GM21825 (cell line): ENCODE results near the gene ACTRT2.

Experiments
- ATAC-seq: cut with Tn5 transposase; IDR thresholded peaks from one replicate; pipeline ENCODE4 v1.9.1; 2021; ENCODE audit warnings: mild to moderate bottlenecking, moderate library complexity; ENCODE audit not compliant: unreplicated experiment

Gene ACTRT2

DNA sequence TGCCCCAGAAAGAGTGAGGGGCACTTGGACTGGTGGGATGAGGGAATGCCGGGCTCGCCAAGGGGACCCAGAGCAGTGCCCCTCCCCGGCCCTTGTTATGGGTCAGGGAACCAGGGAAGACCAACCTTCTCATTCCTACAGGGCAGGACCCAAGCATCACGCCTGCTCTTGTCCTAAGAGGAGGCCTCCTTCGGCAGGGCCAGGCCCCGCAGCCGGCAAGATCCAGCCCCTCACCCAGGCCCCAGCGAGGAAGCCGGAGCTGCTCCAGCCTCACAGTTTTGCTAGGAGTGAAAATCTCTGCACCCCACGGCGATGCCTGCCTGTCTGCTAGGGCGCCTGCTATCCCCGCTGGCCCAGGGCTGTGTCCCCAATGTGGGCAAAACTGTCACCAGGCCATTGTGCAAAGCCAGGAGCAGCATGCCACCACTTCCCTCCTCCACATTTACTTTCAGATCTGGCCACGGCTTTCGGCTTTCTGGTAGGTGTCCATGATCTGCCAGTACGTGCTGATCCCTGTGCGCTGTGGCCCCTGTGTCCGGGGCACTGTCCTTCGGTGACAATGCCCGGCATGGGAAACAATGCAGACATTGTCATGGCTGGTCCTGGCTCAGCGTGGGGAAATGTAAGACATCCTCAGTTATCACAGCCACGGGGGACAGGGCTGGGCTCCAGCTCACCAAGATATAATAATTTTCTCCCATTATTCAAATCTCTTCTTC lies 9.6 kb downstream of the ACTRT2 start:
- no peak for ATAC-seq

DNA sequence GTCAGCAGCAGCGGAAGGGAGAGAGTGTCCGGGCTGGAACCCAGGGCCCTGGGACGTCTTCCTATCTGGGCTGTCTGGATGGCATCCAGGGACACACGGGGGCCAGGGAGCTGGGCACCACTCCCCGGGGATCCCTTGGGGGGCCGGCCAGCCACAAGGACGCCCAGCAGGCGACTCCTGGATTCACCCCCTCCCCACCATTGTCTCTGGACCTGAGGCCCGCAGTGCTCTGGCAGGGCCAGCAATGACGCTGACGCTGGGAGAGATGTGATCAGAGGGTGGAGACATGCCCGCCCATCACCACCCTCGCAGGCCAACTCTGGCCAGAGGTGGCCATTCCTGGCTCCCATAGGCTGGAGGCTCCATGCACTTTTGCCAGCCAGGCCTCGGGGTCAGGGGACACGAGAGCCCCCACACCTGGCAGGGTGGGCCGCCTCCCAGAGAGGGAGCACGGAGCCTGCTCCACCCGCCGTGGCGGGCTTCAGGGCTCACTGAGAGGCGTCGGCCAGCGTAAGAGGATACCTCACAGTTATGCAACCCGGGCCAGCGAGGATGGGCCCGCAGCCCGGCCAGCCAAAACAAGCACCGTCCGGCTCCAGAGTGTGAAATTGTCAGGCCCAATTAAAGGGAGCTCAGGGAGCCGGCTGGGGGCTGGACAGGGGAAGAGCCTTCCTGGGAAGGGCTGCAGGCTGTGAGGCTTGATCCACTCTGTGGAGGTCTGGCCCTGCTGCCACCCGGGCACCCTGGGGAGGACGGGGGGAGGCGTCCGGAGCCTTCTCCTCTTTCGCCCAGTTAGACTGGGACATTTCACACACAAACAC lies 10.3 kb downstream of the ACTRT2 start:
- ATAC-seq = no peak

DNA sequence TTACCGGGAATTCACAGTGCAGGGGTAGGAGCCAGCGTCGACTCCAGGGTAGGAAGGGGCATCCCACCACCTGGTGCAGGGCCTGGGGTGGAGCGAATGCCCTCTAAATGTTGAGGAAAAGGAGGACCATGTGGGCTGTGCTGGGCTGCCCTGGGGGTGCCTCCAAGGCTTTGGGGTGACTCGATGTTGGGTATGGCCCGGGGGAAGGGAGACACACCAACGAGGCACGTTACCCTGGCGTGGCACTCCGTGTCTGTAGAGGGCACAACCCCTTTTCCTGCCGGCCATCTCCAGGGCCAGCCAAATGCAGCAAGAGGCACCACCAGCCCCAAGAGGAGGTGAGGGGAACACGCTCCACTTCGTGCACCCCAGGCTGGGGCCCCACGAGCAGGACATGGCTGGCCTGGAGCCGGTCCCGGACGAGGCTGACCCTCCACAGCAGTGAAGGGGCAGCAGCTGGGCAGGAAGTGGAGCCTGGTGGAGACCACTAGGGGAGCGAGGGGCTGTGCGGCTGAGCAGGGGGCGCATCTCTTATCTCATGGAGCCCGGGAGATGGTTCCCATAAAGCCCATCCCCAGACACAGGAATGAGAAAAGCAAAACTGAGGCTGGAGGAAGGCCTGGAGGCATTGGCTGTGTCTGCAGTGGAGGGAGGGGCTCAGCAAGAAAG lies 11.2 kb downstream of the ACTRT2 start:
- no peak for ATAC-seq

DNA sequence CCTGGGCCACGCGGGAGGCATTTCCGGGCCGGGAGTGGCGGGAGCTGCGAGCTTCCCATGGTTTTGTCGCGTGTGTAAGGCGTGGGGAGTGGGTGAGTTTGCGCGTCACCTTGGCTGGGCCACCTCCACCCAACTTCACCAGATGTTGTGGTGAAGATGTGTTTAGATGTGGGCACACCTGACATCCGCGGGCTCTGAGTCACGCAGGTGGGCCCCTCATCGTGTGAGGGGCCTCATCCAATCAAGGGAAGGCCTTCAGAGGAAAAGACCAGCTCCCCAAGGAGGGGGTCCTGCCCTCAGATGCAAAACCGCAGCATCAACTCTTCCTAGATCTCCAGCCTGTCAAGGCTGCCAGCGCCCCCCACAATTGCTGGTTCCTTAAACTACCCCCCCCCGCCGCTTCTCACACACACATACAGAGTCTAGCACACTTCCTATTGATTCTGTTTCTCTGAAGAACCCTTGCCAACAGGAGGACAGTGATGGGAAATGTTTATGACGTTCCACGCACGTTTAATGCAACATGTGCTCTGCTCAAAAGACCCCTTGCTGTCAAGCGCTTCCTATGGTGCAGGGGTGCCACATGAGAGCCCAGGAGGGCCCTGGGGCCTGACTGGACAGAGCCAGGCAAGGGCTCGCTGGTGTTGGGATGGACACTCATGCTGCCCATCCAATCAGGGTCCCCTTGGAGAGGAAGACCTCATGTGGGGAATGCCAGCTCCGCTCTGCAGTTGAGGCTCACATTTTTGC lies 11.9 kb downstream of the ACTRT2 start:
- no peak for ATAC-seq

DNA sequence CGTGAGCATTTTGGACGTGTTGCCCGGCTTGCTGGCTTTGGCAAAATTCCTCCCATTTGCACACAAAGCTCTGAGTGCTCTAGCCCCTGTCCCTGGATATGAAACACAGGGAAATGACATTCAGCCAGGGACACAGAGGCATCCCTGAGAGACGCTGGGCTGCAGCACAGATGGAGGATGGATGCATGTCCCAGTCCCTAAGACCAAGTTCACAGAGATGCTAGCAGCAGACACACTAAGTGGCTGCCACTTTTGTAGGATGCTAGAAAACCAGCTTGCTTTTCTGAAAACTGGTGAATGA lies 12.5 kb downstream of the ACTRT2 start:
- ATAC-seq = no peak

DNA sequence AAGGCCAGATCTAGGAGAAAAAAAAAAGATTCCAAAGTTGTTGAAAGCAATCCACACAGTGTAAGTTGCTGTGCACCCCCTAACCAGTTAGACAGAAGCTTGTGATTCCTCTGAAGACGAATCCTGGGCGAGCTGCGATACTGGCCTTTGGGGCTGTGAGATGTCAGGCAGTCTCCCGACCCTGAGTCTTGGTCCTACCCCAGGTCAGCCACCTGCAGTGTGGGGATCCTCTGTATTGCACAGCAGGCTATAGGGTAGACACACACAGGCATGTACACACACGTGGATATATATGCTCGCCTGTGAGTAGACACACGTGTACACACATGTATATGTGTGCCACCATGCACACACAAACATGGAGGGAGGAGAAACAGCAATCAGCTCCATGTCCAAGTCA lies 12.9 kb downstream of the ACTRT2 start:
- ATAC-seq = no peak

DNA sequence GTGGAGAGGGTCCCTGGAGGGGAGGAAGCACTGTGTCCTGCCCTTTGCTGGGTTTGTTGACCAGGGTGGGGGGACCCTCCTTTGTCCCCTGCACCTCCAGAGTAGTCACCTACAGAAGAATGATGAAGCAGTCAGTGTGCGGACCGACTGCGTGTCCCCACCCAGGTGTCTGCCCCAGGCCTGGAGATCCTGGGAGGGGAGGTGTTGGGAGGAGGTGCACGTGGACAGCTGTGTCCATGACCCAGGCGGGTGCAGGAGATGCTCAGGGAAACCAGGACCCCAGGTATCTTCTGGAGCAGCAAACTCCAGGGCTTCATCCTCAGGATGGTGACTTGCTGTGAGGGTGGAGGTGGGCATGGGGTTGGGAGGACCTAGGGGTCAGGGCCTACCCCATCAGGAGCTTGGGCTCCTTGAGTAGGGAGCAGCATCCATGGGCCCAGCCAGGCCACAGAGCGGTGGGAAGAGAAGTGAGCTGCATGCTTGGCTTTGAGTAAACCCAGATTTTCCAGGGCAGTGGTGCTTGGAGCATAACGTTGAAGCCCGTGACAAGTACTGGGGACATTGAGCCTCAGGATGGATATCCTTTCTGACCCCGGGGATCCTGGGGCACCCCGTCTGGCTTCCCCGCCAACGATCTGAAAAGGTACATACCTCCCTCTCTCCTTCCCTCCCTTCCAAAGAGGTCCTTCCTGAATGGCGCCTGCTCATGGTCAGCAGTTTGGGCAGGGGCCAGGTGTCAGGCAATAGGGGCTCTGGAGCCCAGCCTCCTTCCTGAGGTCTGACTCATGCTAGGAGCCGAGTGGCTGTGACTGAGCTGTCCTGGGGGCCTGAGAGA lies 13.7 kb downstream of the ACTRT2 start:
- ATAC-seq = no peak

DNA sequence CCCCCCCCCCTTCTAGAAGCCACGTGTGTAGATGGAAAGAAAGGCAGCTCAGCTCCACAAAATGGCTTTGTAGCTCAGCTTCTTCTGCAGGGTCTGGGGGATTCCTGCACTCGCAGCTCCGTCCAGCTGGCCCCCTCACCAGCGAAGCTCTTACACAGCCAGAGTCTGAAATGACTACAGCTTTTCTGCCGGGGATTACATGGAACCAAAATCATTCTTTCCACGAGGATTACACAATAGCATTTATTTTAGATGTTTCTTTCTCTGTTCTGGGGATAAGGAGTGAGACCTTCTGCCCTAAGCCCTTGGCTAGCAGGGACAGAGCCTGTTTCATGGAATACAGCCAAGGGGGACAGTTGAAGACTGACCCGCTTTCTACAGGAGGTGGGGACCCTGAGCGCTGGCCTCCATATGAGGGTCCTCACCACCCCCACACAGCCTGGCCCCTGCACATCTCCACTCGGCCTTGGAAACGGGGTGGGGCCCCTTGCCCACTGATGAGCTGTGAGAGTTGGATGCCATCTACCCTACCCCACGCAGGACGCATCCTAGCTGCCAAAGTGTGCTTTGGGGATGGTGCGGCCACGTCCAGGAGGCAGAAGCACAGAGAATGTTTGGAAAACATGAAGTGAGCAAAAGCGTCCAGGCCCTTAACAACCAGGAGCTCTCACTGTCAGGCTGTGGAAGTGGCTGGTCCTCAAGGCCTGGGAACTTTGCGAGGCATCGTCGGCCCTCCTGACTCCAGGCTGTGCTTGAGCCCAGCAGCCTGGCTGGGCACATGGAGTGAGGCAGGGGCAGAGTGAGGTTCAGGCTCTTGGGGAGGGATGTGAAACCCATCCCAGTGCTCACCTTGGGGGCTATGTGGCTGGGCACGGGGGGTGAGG lies 14.5 kb downstream of the ACTRT2 start:
- no peak for ATAC-seq

DNA sequence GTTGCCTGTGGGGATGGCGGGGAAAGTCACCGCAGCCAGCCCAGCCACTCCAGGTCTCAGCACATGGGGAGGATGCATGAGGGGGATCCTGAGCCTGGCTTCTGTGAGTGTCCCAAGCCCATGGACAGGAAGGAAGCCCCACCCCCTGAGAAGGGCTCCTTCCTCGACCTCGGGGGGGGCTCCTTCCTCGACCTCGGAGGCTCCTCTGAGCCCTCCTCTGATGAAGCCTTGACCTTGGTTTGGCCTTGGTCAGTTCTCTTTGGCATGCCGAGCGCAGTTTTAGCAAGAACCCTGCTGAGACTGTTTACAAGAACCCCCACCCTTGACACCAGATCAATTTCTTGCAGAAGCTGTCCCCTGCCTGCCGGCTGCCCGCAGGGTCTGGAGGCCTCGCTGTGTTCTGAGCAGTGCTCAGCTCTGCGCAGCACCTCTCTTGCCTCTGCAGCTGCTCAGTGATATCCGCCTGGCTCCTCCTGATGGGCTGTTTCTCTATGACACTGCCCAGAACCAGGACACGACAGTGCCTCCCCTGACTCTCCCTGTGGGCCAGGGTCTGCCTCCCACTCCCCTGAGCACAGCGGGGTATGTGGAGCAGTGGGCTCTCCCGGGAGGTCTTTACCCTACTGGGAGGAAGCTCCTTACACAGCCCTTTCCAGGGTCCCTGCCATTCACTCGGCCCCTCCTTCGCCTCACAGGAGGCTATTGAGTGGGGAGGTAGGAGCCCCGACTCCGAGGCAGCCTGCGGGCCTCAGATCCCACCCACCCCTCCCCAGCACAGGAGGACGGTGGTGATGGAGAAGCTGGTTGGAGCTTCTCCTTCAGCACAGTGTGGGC lies 15.4 kb downstream of the ACTRT2 start:
- ATAC-seq = no peak

DNA sequence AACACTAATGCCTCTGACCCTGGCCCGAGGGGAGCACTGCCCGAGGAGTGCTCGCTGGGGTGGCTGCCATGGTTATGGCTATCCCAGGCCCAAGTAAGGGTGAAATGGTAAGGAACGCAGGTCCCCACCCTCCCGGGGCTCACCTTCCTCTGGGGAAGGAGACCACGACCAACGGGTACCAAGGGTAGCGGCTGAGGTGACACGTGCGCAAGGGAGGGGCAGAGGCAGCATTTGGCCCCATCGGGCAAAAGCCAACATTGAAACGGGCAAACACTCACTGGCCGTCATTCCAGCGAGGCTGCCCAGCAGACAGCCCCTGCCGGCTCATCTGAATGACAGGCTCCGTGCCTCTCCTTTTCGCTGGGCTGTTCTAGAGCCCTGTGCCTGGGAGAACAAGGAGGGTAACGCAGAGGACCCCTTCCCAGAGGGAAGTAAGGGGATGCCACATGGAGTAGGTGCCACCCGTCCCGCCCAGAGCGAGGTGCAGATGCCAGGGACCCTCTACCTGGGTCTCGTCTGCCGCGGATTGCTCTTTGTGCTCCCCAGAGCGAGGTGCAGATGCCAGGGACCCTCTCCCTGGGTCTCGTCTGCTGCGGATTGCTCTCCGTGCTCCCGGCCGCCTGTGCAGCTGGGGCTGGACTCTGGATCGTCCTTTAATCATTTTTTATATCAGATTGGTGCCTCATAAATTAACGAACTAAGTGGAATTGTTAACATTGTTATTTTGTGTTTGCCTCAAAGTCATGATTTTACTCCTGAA lies 16.2 kb downstream of the ACTRT2 start:
- ATAC-seq = no peak

DNA sequence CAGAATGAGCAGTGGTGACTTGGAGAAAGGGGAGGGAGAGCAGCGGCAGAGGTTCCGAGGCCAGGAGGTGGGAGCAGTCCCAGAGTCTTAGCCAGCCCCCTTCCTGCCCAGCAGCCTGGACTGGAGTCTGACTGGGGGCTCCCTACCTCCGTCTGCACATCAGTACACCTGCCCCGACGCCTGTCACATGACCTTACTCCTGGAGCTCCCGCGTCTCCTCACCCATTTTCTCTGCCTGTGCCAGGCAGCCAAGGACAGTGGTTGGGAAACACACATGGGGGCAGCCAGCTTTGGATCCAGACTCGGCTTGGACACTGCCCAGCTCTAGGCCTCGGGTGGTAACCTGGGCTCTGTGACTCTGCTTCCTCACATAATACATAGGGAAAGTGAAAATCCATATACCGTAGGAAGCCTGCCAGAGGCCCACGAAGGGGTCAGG lies 16.9 kb downstream of the ACTRT2 start:
- no peak for ATAC-seq

DNA sequence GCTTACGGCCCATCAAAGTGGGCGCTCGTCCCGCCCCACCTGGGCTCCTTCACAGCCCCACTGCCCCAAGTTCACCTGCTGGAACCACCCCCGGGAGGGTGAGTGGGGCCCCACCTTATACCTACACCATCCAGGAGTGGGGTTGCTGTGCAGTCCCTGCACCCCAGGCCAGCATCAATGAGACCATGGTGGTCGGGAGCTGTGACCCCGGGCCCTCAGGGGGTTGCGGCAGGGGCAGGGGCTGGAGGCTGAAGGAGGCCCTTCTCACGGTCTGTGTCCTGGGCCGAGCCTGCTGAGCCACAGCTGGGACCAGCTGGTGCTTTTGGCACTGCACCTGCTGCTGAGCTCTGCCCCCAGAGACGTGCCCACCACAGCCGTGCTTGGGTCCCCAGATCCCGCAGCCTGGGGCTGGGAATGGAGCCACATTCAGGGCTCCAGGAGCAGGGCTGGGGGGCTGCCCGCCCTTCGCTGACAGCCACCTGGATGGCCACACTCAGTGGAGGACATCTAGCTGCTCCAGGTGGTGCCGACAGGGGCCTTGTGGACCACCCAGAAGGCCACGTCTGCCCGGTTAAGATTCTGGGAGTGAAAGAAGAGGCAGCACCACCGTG lies 17.4 kb downstream of the ACTRT2 start:
- no peak for ATAC-seq

DNA sequence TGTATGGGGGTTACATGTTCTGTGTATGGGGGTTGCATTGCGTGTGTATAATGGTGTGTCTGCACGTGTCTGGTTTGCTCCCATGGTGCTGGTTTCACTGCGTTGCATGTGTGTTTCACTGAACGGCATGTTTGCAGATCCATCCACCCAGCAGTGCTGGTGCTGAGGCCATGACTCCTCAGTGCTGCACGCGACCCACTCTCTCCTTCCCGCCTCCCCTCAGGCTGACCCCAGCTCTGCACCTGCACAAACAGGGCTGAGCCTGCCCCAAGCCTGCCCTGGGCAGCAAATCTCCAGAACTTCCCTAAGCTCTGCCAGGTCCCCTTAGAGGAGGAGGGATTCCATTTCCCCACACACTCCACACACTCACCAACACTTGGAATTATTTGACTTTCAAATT lies 18.7 kb downstream of the ACTRT2 start:
- ATAC-seq = no peak

DNA sequence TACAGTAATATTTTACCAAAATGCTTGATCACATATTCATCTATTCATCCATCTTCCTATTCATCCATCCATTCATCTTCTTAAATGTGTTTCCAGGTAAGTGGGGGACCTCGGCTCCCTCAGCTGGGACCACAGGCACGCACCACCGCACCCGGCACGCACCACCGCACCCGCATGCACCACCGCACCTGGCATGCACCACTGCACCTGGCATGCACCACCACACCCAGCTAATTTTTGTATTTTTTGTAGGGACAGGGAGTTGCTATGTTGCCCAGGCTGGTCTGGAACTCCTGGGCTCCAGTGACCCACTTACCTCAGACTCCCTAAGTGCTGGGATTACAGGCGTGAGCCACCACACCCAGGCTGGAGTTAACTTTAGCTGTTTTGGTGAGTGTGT lies 21.2 kb downstream of the ACTRT2 start:
- no peak for ATAC-seq

DNA sequence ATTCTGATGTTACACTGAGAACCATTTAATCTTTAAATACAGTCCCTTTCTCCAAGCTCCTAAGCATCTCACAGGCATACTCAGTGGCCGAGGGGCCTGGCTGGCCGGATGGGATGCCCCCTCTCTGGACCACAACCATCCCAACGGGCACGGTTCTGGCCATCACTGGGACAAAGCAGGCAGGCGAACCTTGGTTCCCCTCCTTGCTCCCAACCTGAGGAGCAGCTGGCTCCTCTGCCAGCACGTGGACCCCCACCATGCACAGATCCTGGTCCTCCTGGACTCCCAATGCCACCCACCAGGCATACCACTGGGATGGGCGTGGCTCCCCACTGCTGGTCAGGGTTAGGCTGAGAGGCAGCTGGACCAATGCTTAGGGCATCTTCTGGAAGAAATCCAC lies 27.9 kb downstream of the ACTRT2 start:
- ATAC-seq = no peak

DNA sequence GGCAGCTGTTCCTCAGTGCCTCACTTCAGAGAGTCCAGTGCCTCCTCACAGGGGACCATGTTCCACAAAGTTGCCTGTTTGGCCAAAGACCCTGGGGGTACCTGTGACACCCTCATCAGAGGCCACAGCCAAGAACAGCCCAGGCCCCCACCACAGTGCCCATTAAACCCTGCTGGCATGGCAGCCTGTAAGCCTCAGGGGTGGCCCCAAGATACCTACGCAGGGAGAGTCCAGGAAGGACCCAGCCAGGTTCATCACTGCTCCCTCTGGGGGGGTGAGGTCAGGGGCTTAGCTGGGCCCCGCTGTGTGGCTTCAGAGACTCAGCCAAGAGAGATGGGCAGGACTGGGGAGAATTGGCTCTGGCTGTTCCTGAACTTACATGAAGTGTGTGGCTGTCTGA lies 28.6 kb downstream of the ACTRT2 start:
- ATAC-seq = no peak

DNA sequence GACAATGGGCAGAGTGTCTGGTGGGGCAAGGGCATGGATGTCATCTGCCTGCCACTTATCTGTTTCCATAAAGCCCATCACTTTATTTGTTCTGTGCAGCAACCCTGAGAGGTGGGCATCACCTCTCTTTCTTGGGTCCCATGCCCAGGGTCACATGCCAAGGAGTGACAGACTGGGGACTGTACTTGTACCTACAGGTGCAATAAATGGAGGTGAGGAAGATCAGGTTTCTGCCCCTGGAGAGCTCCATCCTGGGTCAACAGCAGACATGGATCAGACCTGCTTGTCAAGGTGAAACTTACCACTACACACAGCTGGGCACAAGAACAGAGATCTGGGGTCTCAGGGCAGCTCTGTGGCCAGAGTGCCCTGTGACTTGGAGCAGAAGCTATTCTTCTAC lies 29.3 kb downstream of the ACTRT2 start:
- ATAC-seq = no peak
